Esophagus muscularis mucosa (tissue), 3 donors: ENCODE results near the gene PHF19.

Source experiments
- CTCF ChIP-seq, 3 experiments: fragments of 200-600 bp in 2 of 3; fragments of 450-650 bp in 1 of 3; sonication (generic) in 2 of 3; IDR thresholded peaks; one replicate each; pipeline ENCODE4 v1.5.1; 2017 to 2019; ENCODE audit warnings: antibody characterized with exemption in 3 of 3, mild to moderate bottlenecking in 2 of 3, moderate library complexity in 1 of 3
- EP300 ChIP-seq: sonication (generic); formaldehyde crosslinking; IDR thresholded peaks from one replicate; pipeline ENCODE4 v1.6.1; 2017; ENCODE audit warnings: antibody characterized with exemption

GRCh38 chr9:120830865-120831264, 46.1 kb downstream of the PHF19 start:
- TF ChIP-seq EP300 (no peak), CTCF (IDR thresholded peaks at IDR 0.05) (no peak)
